ENCODE data around the gene SMAD4. TPM values are rescaled to one million over a fixed set of nuclear protein-coding genes. Genes with fewer than 3 reads are reported as not detected.

Gene SMAD4
- total and polyA plus RNA-seq, 2 of the 13 experiments (the other 11 are each of a cell fraction or from before 2014, with no cell fraction given), result 70.2 to 72.0 TPM

DNA sequence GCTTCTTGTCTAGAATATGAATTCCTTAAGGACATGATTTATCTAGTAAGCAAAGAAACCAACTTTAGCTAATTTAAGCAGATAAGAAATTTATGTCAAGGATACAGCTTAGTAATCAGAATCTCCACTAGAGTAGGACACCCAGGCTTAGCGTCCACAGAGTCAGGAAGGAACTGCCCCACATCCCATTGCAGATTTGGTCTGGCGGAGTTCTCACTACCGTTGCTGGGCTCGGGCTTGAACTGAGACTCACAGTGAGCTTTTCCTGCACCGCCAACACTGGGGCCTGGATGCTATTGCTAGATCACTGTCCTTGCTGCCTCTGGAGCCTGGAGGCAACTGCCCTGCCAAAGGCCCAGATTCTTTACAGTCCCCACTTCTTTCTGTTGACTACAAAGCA is 68.1 kb downstream of the SMAD4 start:
- Histone ChIP-seq H3K4me3 (replicated peaks in 1 of 3; ENCODE audit: insufficient read depth in 1 of 3, low read depth in 2 of 3, low read length in 3 of 3) (no peak overlapping the region), H2AFZ (ENCODE audit: low read length) (no peak overlapping the region), H3K27me3 (ENCODE audit: control insufficient read depth in 1 of 2, insufficient read depth in 2 of 2, low read length in 2 of 2) (no peaks in the 10 kb centered on the region), H3K79me2 (ENCODE audit: insufficient read depth, low read length) (no peaks in the 10 kb centered on the region), H4K20me1 (ENCODE audit: insufficient read depth, low read length) (no peaks in the 10 kb centered on the region), H3K9me3 (ENCODE audit: low read length) (no peaks in the 10 kb centered on the region), H3K4me2 (ENCODE audit: low read depth, low read length) (no peak overlapping the region), H3K4me1 (ENCODE audit: insufficient read depth, low read length) (no peaks in the 10 kb centered on the region), H3K36me3 (replicated peaks in 1 of 2; ENCODE audit: control insufficient read depth in 1 of 2, insufficient read depth in 2 of 2, low read length in 2 of 2) (no peaks in the 10 kb centered on the region), H3K27ac (ENCODE audit: extremely low read length, insufficient read depth, low read length) (no peak overlapping the region), H3K9ac (ENCODE audit: insufficient read depth, low read depth, low read length) (no peak overlapping the region)
- no peak for DNase-seq (ENCODE audit: low spot score)
- POLR2A ChIA-PET, result no interaction called here
- 72% methylated on average over 5 of the region's 5 CpGs for WGBS (ENCODE audit: low lambda C conversion rate)
- in situ Hi-C loops (cut with HindIII; ENCODE audit: extremely low pct_ligation_motif_present, low pct_unique_long_range_greater_than_20kb) (no loop called here), intact Hi-C loops (cut with micrococcal nuclease; ENCODE audit: unreplicated experiment) (no loop called here)
- no peak for ATAC-seq
- TF ChIP-seq ZNF451 (CRISPR knock-in tag; IDR thresholded peaks at IDR 0.05) (no peak), ZZZ3 (CRISPR knock-in tag; IDR thresholded peaks at IDR 0.05; ENCODE audit: borderline replicate concordance) (no peak), ZNF775 (CRISPR knock-in tag; IDR thresholded peaks at IDR 0.05; ENCODE audit: borderline replicate concordance) (no peak), ZSCAN12 (CRISPR knock-in tag; IDR thresholded peaks at IDR 0.05) (no peak), CC2D1A (CRISPR knock-in tag; IDR thresholded peaks at IDR 0.05) (no peak), NR3C1 (CRISPR knock-in tag; IDR thresholded peaks at IDR 0.05) (no peak), POLR2G (IDR thresholded peaks at IDR 0.05; ENCODE audit: low read depth, low read length) (no peak), NCOA5 (CRISPR knock-in tag; IDR thresholded peaks at IDR 0.05) (no peak), NCOA1 (CRISPR knock-in tag; IDR thresholded peaks at IDR 0.05) (no peak)
- no peak for FAIRE-seq
- CTCF ChIA-PET (ENCODE audit: low intra/inter-chr PET ratio, low total read pairs), result no interaction called here
- no TSS peak for BruUV-seq (replicated peaks)

DNA sequence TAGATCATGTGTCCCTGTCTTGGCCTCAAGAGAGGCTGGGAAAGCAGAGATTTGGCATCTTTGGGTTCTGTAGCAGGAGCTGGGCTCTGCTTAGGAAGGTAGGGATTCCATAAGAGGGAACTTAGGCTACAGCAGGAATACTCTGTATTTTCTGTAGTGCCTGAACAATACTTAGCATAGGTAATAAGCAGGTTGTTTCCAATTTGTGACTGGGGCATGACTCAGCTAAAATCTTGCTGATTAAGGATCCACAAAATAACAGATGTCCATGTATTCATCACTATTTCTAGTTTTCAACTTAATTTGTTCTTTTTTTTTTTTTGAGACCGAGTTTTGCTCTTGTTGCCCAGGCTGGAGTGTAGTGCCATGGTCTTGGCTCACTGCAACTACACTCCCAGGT is 68.5 kb downstream of the SMAD4 start:
- WGBS (ENCODE audit: low lambda C conversion rate), result 36% methylated on average over 1 of the region's 1 CpG
- no TSS peak for BruUV-seq (replicated peaks)
- DNase-seq (ENCODE audit: low spot score), result no peak

More for the DNA sequence above, 68.5 kb downstream of the SMAD4 start:
- Histone ChIP-seq H2AFZ (ENCODE audit: low read length) (no peak overlapping the region), H3K27me3 (ENCODE audit: control insufficient read depth in 1 of 2, insufficient read depth in 2 of 2, low read length in 2 of 2) (no peaks in the 10 kb centered on the region), H3K9ac (ENCODE audit: insufficient read depth, low read depth, low read length) (no peak overlapping the region), H3K36me3 (replicated peaks in 1 of 2; ENCODE audit: control insufficient read depth in 1 of 2, insufficient read depth in 2 of 2, low read length in 2 of 2) (no peaks in the 10 kb centered on the region), H3K27ac (ENCODE audit: extremely low read length, insufficient read depth, low read length) (no peak overlapping the region), H4K20me1 (ENCODE audit: insufficient read depth, low read length) (no peaks in the 10 kb centered on the region), H3K79me2 (ENCODE audit: insufficient read depth, low read length) (no peaks in the 10 kb centered on the region), H3K9me3 (ENCODE audit: low read length) (no peaks in the 10 kb centered on the region), H3K4me3 (replicated peaks in 1 of 3; ENCODE audit: insufficient read depth in 1 of 3, low read depth in 2 of 3, low read length in 3 of 3) (no peak overlapping the region), H3K4me1 (ENCODE audit: insufficient read depth, low read length) (no peaks in the 10 kb centered on the region), H3K4me2 (ENCODE audit: low read depth, low read length) (no peak overlapping the region)
- TF ChIP-seq MAFF (IDR thresholded peaks at IDR 0.05; ENCODE audit: low read depth, low read length) (peak; percentile 74), NAIF1 (CRISPR knock-in tag; IDR thresholded peaks at IDR 0.05; ENCODE audit: borderline replicate concordance) (no peak), KDM5B (CRISPR knock-in tag; IDR thresholded peaks at IDR 0.05; ENCODE audit: borderline replicate concordance) (no peak), NFE2L2 (IDR thresholded peaks at IDR 0.05; ENCODE audit: low read length) (peak; percentile 84), SRSF1 (optimal IDR thresholded peaks at IDR 0.05; ENCODE audit: low read depth, low read length) (no peak), MAFK (conservative IDR thresholded peaks at IDR 0.05 in 1 of 2, IDR thresholded peaks at IDR 0.05 in 1 of 2; ENCODE audit: low read length in 2 of 2) (peak; percentile 57 to 74; a peak in 3 of 4 replicates)
- FAIRE-seq, result no peak
- CTCF ChIA-PET (ENCODE audit: low intra/inter-chr PET ratio, low total read pairs), result no interaction called here
- intact Hi-C loops (cut with micrococcal nuclease; ENCODE audit: unreplicated experiment) (no loop called here), in situ Hi-C loops (cut with HindIII; ENCODE audit: extremely low pct_ligation_motif_present, low pct_unique_long_range_greater_than_20kb) (no loop called here)
- POLR2A ChIA-PET, result no interaction called here
- no peak for ATAC-seq
